Mesothelial cell of epicardium (in vitro differentiated cells): ENCODE data around the gene AARS1. TPM values are rescaled to one million over a fixed set of nuclear protein-coding genes. Genes with fewer than 3 reads are reported as not detected.
"Not testable (repeated sequence)": the region's sequence is repeated elsewhere in the genome, so short reads cannot be mapped to it uniquely, and the experiment has no call there.

ENCODE experiments used
- DNase-seq, 2 experiments: peaks; one replicate each; pipeline ENCODE4 v3.0.0; 2021; ENCODE audit warnings: low spot score in 2 of 2; ENCODE audit not compliant: unreplicated experiment in 2 of 2
- H3K27ac Mint-ChIP-seq: 2 replicates; pipeline ENCODE4 v1.8.0; 2021; ENCODE audit warnings: mixed read lengths
- H3K27me3 Mint-ChIP-seq: 2 replicates; pipeline ENCODE4 v1.8.0; 2021; ENCODE audit warnings: low read depth, mixed read lengths
- H3K36me3 Mint-ChIP-seq: 2 replicates; pipeline ENCODE4 v1.8.0; 2021; ENCODE audit warnings: mixed read lengths
- H3K4me1 Mint-ChIP-seq: 2 replicates; pipeline ENCODE4 v1.8.0; 2021; ENCODE audit warnings: mixed read lengths
- H3K4me3 Mint-ChIP-seq: 2 replicates; pipeline ENCODE4 v1.8.0; 2021; ENCODE audit warnings: mild to moderate bottlenecking, moderate library complexity, mixed read lengths
- H3K9me3 Mint-ChIP-seq: 2 replicates; pipeline ENCODE4 v1.8.0; 2021; ENCODE audit warnings: mixed read lengths
- CTCF ChIP-seq: fragments of 200-600 bp; sonication (generic); IDR thresholded peaks from one replicate; pipeline ENCODE4 v1.5.0; 2021; ENCODE audit warnings: antibody characterized with exemption; ENCODE audit not compliant: unreplicated experiment
- total RNA-seq: library from RNA; stranded (reverse); gene quantifications from 3 replicates; pipeline ENCODE4 v1.2.1, GENCODE V29; 2021

The AARS1 gene
- total RNA-seq, 1 donor from 2014 or later = 90.2 TPM

DNA sequence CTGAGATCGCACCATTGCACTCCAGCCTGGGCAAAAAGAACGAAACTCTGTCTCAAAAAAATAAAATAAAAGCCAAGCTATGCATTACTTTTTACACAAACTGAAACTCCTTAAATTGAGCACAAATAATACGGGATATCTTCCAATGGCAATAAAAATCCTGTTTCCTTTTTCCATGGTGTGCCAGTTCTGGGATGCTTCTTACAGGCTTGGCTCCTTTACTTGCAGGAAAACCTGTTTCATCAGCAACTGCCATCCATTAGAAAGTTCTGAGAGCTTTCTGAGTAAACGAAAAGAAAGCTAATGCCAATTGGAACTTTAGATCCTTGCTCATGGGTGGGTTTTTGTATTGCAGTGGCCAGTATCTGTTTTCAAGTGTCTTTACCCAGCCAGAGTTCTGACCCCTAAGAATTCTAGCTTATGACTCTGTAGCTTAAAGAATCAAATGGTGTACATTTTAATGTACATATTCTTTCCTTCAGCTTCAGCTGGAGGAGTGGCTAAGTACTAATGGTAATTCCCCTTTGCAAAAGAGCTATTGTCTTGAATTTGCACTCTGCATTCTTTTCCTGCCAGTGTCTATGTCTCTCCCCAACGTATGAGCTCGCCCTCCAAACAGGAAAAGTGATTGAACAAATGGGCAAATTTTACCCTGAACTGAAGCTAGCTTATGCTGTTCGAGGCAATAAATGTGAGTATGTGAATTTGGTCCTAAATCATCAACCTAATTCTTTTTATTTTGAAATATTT is 35.9 kb upstream of the AARS1 start:
- Mint-ChIP-seq H3K4me3 (no peak overlapping the region), H3K36me3 (peaks cover 16% of the 10 kb centered on the region), H3K27me3 (no peaks in the 10 kb centered on the region), H3K27ac (no peak overlapping the region), H3K9me3 (no peaks in the 10 kb centered on the region), H3K4me1 (no peaks in the 10 kb centered on the region)
- DNase-seq = no peak
- TF ChIP-seq CTCF = no peak

DNA sequence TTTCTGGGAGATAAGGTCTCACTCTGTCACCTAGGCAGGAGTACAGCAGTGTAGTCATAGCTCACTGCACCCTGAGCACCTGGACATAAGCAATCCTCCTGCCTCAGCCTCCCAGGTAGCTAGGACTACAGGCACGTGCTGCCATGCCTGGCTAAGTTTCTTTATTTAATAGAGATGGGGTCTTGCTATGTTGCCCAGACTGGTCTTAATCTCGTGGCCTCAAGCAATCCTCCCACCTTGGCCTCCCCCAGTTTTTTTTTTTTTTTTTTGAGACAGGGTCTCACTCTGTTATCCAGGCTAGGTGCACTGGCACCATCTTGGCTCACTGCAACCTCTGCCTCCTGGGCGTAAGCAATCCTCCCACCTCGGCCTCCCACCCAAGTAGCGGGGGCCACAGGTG is 30.8 kb upstream of the AARS1 start:
- Mint-ChIP-seq H3K36me3 (peaks cover 20% of the 10 kb centered on the region), H3K4me3 (no peak overlapping the region), H3K4me1 (no peaks in the 10 kb centered on the region), H3K9me3 (no peaks in the 10 kb centered on the region), H3K27ac (no peak overlapping the region), H3K27me3 (no peaks in the 10 kb centered on the region)
- no peak for DNase-seq
- TF ChIP-seq CTCF = no peak

GRCh38 chr16:70307726-70308125 is 18.4 kb upstream of the AARS1 start:
- H3K4me1 Mint-ChIP-seq, H3K27ac Mint-ChIP-seq, H3K27me3 Mint-ChIP-seq, H3K4me3 Mint-ChIP-seq, DNase-seq, H3K9me3 Mint-ChIP-seq: not testable (repeated sequence)
- peaks cover 20% of the 10 kb centered on the region for H3K36me3 Mint-ChIP-seq

GRCh38 chr16:70306880-70307279 is 17.6 kb upstream of the AARS1 start:
- Mint-ChIP-seq H3K4me1 (no peaks in the 10 kb centered on the region), H3K9me3 (peaks cover 11% of the 10 kb centered on the region), H3K27me3 (no peaks in the 10 kb centered on the region), H3K36me3 (peaks cover 23% of the 10 kb centered on the region), H3K27ac (no peak overlapping the region), H3K4me3 (no peak overlapping the region)
- TF ChIP-seq CTCF = no peak
- no peak for DNase-seq

GRCh38 chr16:70304892-70305448 is 15.7 kb upstream of the AARS1 start:
- TF ChIP-seq CTCF = no peak
- H3K9me3 Mint-ChIP-seq = peaks cover 21% of the 10 kb centered on the region

GRCh38 chr16:70302745-70303144 is 13.4 kb upstream of the AARS1 start:
- Mint-ChIP-seq H3K27ac (no peak overlapping the region), H3K4me1 (peaks cover 15% of the 10 kb centered on the region), H3K4me3 (no peak overlapping the region), H3K27me3 (no peaks in the 10 kb centered on the region), H3K36me3 (peaks cover 33% of the 10 kb centered on the region), H3K9me3 (peaks cover 21% of the 10 kb centered on the region)
- TF ChIP-seq CTCF = no peak
- no peak for DNase-seq

More at GRCh38 chr16:70304892-70305448, 15.7 kb upstream of the AARS1 start:
- Mint-ChIP-seq H3K27me3 (no peaks in the 10 kb centered on the region), H3K36me3 (peaks cover 36% of the 10 kb centered on the region), H3K27ac (peak overlapping the region; percentile 10), H3K4me3 (no peak overlapping the region), H3K4me1 (no peaks in the 10 kb centered on the region)
- DNase-seq = no peak
